GM19463 (cell line): Measurements from ENCODE around the gene IL19.
"Not testable (repeated sequence)": the region's sequence is repeated elsewhere in the genome, so short reads cannot be mapped to it uniquely, and the experiment has no call there.

ENCODE experiments used
- ATAC-seq: cut with Tn5 transposase; IDR thresholded peaks from one replicate; pipeline ENCODE4 v1.9.1; 2021; ENCODE audit warnings: mild to moderate bottlenecking, moderate library complexity; ENCODE audit not compliant: unreplicated experiment

The IL19 gene

GRCh38 chr1:206853696-206854095 lies 83.1 kb downstream of the IL19 start:
- not testable (repeated sequence) for ATAC-seq

GRCh38 chr1:206854401-206855129 lies 84.0 kb downstream of the IL19 start:
- no peak for ATAC-seq

GRCh38 chr1:206855859-206856258 lies 85.3 kb downstream of the IL19 start:
- ATAC-seq = no peak

- no peak for ATAC-seq
Observed at GRCh38 chr1:206856674-206857464, 86.3 kb downstream of the IL19 start.

- no peak for ATAC-seq
Observed at GRCh38 chr1:206859082-206859521, 88.5 kb downstream of the IL19 start.

- ATAC-seq = no peak
Observed at GRCh38 chr1:206860165-206860564, 89.6 kb downstream of the IL19 start.

- ATAC-seq = no peak
Observed at GRCh38 chr1:206863266-206863665, 92.7 kb downstream of the IL19 start.

GRCh38 chr1:206864939-206865671 lies 94.5 kb downstream of the IL19 start, which contains the start of gene IL20:
Gene IL20 (plus strand): TSS chr1:206865623. CDS start chr1:206865853, 230 bp downstream.
- ATAC-seq = no peak

GRCh38 chr1:206866062-206866461 lies 95.5 kb downstream of the IL19 start:
- ATAC-seq = no peak

- no peak for ATAC-seq
Observed at GRCh38 chr1:206867239-206867638, 96.7 kb downstream of the IL19 start.

GRCh38 chr1:206867716-206868115 lies 97.1 kb downstream of the IL19 start:
- no peak for ATAC-seq

GRCh38 chr1:206868264-206868663 lies 97.7 kb downstream of the IL19 start:
- ATAC-seq = no peak

GRCh38 chr1:206872139-206872538 lies 101.6 kb downstream of the IL19 start:
- ATAC-seq = no peak

GRCh38 chr1:206873603-206874188 lies 103.1 kb downstream of the IL19 start:
- no peak for ATAC-seq

- no peak for ATAC-seq
Observed at GRCh38 chr1:206875752-206876377, 105.3 kb downstream of the IL19 start.

- no peak for ATAC-seq
Observed at GRCh38 chr1:206878456-206878855, 107.9 kb downstream of the IL19 start.

- ATAC-seq = no peak
Observed at GRCh38 chr1:206880314-206880713, 109.7 kb downstream of the IL19 start.

GRCh38 chr1:206882555-206882954 lies 112.0 kb downstream of the IL19 start:
- no peak for ATAC-seq

- no peak for ATAC-seq
Observed at GRCh38 chr1:206883160-206883559, 112.6 kb downstream of the IL19 start.

GRCh38 chr1:206883876-206884275 lies 113.3 kb downstream of the IL19 start:
- no peak for ATAC-seq
